ENCODE measurements around the gene MRPL37.
"Not testable (repeated sequence)": the region's sequence is repeated elsewhere in the genome, so short reads cannot be mapped to it uniquely, and the experiment has no call there.

MRPL37 gene

DNA sequence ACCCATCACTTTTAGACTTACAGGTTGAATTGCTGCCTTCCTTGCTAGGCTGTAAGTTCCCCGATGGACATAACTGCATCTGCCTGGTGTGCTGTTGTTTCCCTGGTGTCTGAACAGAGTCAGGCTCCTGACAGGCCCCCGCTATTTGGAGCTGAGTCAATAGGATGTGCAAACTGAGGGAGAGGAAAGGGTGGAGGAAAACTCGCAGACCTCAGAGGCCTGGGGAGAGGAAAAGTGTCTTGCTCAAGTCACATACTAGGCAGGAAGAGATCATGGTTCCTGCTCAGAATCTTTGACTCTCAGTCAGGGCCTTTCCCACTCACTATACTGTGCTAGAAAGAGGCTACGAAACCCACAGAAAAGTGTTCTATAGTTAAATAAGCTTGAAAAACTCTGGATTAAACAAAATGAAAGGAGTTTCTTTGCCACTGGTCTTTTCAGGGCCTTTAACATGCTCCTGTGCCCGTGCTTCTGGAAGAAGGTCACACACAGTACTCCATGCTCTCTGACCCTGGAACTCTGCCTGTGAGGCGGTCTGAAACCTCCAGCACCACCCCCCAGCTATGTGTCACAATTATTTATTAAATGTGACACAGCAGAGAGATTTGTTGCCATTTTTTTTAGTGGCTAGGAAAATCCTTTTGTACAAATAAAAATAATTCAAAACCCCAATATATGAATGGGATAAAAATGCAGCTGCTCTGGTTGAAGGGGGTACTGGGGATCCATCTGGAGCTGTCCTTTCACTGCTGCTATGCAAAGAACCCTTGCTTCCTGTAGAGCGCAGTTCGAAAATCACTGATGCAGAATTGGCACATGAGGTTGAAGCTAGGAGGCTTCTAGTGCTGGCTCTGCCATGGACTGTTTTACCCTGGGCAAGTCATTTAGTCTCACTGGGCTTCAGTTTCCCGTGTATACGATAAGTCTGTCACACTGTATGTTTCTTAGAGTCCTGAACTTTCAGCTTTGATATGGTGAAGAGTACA, 27.1 kb upstream of the MRPL37 start:
- no peak for DNase-seq

DNA sequence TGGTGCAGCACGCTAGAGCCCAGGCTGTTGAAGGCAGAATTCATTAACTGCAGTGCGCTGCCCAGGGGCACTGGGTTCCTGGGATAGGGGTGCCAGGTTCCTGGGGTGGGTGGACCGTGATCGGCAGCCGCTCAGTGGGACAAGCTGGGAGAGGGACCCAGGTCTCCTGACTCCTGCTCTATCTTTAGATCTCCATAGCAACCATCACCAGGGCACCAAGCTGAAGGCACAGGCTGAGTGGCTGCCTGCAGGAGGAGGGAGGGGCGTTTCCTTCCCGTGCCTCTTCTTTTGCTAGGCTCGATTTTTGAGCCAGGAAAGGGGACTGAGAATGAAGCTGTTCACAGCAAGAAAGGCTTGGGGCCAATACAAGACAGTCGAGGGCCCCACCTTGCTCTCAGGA, 26.3 kb upstream of the MRPL37 start:
- no peak for DNase-seq

DNA sequence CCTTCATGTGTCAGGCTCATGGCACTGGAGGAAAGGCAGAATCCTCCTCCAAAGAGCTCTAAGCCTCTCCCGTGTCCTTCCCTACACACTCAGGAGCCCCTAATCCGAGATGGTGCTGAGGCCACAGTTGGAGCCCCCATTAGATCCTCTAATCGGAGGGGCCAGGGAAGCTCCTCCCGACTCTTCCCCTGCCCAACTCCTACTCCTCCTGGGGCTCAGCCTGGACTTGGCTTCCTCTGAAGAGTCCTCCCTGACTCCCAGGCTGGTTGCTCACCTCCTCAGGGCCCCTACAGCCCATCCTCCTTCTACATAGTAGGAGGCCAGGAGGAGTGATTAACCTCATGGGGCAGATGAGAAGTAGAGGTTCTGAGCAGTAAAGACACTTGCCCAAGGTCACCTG, 25.9 kb upstream of the MRPL37 start:
- DNase-seq, result no peak

DNA sequence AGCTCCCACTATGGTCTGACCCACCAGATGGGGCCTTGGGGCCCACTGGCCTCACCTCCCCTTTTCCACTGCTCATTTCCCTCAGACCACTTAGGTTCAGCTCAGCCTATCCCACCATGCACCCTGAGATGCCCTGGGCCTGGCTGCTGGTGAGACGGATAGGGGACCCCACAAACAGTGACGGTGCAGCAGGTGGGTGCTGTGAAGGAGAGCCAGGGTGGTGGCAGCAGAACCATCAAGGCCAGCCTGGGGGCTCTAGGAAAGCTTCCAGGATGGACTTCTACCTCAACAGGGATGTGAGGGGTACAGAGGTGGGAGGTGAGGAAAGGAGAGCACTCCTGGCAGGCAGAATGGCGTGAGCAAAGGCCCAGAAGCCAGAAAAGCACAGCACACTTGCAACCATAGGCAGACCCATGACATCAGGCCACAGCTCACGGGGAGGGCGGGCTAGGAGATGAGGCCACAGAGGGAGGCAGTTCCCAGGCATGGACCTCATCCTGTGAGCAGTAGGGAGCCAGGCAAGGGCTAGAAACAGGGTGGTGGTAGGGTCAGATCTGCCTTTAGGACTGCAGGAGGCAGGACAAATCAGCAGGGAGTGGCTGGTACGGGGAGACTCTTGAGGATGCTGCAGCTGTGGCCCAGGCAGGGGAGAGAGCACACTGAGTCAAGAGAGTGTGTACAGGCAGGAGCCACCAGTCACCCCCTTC, 23.2 kb upstream of the MRPL37 start:
- no peak for DNase-seq

DNA sequence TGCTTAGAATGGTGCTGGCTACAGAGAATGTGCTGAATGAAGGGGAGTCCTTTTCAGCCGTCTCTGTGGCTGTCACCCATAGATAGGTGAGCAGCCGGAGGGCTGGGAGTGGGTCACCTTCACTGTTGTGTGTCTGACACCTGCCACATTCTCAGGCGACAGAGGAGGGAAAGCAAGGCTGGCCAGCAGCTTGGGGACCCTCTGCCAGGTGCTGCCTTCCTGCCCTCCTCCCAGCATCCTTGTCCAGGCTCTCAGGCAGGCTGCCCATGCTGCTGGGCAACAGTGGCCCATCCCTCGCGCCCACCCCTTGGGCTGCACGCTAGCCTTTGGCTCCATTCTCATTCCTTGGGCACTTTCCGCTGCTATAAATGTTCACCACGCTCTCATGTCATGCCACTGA, 22.2 kb upstream of the MRPL37 start:
- DNase-seq, result no peak

DNA sequence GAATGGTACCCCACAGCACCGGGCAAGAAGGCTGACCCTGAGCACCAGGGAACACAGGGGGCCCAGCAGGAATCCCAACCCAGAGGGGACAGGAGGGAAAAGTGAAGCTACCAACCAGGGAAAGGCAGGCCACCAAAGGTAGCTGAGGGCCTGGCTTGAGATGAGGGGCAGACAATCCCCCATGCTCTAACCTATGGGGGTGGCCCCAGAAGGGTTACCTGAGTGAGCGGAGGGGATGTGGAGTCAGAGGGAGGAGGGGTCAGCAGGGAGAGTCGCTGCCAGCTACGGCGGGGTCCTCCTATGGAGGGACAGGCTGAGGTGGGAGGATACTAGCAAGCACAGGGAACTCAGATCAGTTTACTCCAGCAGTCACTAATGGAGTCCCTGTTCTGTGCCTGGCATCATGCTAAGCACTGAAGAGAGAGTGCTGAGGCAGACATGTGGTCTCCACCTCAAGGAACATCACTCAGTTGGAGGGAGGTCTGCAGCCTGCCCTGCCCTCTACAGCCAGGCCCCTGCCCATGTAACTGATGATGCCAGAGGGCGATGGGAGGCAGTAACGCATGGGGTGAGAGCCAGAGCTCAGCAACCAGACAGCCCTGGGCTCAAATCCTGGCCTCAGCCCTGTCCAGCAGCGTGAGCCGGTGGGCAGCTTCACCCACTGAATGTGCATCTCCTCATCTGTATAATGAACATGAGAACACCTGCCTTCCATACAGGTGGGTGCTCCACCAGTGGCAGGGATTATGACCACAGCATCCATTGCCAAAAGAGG, 21.5 kb upstream of the MRPL37 start:
- DNase-seq, result no peak

DNA sequence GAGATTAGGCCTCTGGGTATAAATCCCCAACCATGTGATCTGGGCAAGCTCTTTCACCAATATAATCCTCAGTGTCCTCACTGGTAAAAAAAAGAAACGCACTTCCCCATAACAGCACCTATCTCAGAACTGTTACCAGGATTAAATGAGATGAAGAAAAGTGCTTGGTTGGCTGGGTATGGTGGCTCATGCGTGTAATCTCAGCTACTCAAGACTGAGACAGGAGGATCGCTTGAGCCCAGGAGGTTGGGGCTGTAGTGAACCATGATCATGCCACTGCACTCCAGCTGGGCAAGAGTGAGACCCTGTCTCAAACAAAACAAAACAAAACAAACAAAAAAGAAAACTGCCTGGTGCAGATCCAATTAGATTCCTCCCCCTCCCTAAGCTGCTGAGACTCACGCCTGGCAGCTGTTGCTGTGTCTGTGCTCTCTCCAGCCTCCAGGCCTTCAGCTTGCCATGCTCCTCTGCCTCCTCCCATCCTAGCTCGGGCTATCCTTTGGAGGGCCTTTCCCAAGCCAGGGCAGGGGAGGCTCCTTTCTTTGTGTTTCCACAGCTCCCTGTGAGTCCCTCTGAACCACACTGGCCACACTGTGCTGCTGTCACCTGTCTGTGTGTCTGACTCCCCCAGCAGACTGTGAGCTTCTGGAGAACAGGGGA, 19.1 kb upstream of the MRPL37 start:
- no peak for DNase-seq

DNA sequence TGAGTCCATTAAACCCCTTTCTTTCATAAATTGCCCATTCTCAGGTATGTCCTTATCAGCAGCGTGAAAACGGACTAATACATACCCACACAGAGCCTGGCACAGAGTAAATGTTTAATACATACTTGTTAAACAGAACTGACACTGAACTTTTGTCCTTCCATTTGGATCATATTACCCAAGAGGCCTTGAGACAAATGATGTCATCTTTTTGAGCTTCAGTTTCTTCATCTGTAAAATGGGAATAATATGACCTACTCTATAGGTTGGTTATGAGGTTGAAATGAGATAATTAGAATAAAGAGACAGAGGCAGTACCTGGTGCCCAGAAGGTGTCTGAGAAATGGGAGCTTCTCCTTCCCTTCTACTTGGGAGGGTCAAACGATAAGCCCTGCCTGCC, 13.9 kb upstream of the MRPL37 start:
- no peak for DNase-seq

DNA sequence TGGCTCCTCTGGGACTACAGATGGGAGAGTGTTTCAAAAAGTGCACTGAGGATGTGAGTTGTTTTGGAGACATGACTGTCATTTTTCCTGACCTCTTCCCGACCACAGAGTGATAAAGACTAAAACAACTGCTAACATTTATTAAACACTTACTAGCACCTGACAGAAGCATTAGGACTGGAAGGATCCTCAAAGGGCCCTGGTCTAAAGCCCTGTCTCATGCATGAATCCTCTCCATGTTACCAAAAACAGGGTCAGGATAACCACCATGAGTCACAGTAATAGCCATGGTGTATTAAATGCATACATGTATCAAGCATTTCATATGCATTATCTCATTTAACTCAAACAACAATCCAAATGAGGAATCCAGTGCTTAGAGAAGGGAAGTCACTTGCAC, 11.7 kb upstream of the MRPL37 start:
- DNase-seq, result no peak

DNA sequence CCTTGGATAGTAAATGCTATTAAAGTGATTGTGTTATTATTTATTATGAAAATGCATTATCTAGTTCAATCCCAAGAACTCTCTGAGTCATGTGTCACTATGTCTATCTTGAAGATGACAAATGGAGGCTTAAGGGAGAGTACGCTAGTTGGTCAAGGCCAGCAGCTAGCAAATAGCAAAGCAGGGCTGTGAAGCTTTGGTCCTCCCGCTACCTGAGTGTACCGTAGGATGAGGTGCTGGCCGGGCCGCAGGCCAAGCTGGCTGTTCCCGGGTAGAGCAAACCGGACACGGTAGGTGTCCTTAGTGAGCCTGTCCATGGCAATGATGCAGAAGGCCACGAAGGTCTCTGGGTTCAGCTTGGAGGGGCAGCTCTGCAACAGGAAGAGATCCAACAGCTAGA, 9.4 kb upstream of the MRPL37 start:
- DNase-seq, result no peak

DNA sequence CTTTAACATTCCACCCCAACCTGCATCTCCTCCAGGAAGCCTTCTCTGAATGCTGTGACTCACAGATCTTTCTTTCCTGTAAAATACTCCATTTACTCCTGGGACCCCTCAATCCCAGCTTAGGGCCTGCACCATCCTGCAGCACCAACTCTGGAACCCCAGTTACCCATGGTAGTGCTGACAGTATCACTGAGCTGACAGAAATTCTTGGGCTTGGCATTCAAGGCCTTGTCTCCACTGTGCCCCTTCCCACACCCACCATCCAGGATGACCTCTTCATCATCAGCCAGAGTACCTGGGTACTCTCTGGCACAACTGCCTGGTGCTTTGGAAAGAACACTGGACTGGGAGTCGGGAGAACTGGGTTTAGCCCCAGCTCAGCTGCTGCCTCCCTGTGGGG, 8.4 kb upstream of the MRPL37 start:
- no peak for DNase-seq

DNA sequence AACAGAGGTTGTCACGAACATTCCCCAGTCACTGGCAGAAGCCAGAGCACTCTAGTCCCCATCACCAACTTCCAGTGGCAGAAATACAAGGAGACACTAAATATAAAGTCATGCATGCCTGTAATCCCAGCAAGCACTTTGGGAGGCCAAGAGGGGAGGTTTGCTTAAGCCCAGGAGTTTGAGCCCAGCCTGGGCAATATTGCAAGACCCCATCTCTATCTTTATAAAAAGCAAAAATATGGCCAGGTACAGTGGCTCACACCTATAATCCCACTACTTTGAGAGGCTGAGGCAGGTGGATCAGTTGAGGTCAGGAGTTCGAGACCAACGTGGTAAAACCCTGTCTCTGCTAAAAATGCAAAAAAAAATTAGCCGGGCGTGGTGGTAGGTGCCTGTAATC, 6.5 kb upstream of the MRPL37 start:
- DNase-seq, result no peak

DNA sequence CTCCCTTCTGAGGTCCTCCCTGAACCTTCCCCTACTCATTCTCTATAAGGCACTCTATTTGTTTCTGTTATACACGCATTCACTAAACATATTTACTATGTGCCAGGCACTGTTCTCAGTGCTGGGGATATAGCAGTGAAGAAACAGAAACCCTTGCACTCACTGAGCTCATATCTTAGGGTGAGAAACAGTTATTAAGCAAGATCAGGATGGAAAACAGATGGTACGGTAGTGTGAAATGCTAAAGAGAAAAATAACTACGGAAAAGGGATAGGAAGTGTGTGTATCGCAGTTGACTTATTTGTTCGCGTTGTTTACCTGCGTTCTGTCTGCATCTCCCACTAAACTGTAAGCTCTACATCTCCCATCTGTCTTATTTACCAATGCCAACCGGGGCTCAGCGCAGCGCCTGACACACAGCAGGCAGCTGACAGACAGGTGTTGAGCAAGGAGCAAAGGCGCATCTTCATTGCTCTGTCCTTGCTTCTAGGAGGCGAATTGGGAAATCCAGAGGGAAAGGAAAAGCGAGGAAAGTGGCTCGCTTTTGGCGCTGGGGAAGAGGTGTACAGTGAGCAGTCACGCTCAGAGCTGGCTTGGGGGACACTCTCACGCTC, 709 bp upstream of the MRPL37 start:
- DNase-seq, result no peak

DNA sequence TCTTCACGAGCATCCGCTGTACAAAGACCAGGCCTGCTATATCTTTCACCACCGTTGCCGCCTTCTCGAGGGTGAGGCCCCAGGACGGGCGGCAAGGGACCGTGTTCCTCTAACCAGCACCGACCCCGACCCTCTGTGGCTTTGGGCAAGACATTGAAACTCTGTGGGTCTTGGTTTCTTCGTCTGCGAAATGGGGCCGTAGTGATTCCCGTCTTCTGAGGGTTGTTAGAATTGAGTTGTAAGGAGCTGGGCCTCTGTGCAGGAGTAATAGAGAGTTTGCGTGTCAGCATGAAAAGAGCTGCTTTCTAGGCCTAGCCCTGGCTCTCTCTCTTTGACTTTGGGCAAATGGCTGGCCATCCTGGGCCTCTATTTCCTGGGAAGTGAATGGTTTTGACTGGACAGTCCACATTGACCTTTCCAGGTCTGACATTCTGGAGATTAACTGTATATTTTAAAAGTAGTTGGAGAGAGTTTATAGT, 591 bp downstream of the MRPL37 start:
- DNase-seq, result no peak

DNA sequence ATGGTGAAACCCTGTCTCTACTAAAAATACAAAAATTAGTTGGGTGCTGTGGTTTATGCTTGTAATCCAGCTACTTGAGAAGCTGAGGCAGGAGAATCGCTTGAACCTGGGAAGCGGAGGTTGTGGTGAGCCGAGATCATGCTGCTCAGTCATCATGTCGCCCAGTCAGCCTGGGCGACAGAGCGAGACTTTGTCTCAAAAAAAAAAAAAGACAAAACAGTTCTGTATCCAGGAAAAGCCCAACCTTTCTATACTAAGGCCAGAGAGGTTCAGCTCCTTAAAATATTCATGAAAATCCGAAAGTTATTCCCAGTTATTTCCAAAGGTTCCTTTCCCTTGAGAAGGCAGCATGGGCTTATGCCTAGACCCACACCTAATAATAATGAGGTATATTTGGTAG, 4.2 kb downstream of the MRPL37 start:
- DNase-seq, result no peak

DNA sequence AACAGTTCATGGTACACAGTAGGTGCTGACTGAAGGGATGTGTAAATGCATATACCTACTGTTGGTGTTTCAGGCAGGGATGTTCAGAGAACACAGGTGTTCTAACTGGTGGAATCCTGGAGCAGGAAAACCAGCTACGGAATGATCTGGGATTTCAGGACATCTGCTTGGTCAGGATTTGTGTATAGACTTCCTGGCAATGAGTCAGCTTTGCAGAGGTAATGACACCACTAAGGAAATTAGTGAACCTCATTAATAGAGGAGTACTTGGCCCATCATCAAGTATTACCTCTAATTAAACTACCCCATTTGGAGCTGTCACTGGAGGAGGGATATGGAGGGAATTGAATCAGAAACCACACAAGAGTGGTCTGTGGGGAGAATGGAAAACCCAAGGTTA, 7.3 kb downstream of the MRPL37 start:
- no peak for DNase-seq

DNA sequence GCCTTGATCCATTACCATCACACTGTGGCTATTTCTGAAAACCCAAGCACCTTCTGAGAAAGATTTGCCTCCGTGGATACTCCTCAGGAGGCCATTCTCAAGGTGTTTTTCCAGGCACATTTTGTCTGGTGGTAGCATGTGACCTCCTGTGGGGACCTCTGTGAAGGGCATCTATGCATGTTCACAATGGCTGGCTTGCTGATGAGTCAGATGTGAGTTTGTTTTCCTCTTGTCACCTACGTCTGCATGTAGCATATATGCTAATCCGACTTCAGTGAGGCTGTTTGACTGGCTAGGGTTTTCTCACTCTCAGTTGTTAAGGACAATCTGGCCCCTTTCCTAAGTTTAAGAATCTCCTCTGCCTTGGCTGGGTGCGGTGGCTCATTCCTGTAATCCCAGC, 7.9 kb downstream of the MRPL37 start:
- not testable (repeated sequence) for DNase-seq

DNA sequence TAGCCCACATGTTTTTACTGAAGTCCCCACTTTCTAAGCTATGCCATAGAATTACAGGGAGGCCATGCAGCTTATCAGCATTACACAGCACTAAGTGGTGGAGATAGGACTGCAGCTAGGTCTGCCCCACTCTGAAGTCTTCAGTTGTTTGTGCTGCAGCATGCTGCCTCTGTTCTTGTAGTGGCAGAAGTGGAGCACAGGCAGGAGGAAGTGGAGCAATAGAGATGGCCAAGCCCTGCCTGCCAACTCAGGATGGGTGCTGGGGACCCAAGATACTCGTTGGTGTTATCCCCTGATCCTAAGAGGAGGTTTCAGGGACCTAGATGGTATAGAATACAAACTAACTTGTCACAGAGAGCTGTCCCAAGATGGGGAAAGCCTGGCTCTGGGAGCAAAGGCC, 12.9 kb downstream of the MRPL37 start:
- DNase-seq, result no peak

DNA sequence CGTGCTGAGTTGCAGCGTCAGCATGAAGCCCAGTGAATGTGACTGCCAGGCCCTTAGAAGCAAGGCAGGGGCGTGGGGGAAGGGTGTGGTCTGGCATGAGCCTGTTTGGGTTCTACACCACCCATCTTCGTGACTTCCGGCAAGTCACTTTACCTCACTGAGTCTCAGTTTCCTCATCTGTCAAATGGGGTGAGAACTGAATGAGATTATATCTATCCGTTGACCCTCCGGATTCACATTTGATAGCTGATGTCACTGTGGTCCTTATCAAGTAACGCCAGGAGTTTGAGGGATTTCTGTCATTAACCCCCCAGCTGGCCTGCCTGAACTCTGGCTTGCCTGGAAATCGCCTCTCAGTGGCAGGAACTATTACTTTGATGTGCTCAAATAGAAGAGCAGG, 15.6 kb downstream of the MRPL37 start:
- no peak for DNase-seq

DNA sequence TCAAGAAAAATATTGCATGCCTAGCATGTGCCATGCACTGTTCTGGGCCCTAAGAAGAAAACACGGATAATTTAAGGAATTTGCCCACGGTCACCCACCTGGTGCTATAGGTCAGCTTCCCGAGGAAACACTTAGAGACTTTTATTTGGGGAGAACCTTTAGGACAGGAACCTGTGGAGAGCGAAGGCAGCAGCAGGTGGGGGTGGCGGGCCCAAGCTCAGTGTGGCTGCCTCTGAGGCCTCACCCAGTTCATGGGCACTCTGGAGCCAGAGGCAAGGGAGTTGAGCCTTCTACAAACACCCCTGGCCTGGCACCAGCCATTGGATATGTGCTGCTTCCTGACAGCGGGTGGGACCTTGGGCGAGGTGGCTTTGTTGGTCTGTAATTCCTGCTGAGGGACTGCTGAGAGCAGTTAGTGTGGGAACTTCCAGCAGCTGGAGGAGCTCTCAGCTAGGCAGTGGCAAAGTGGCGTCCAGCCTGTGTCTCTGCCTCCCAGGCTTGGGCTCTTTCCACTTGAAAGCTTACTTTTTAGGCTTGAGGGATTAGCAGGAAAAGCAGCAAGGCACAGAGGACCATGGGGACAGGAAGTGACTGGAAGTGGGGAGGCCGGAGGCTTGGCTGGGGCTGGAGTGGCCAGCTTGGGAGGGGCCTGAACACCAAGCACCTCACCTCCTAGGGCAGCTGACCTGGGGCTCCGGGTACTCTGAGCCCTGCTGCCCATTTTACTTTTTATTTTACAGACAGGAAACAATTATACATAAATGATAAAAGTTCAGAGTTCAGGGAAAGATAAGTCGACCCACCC, 19.1 kb downstream of the MRPL37 start:
- DNase-seq, result no peak

DNA sequence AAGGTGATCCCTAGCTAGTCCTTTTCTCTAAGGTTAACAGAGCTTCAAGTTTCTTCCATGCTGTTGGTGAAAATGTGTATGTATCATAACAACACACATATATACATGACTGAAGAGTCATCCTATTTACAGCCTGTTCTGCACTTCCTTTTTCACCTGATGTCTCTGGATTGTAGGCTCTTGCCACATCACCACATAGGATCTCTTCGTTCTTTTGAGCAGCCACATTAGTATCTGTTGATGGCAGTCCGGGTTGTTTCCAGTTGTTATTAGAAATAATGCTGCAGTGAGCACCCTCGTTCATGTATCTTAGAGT, 19.7 kb downstream of the MRPL37 start:
- no peak for DNase-seq
